HCT116 (cell line): ENCODE measurements around the gene PPIF. TPM values are rescaled to one million over a fixed set of nuclear protein-coding genes. Genes with fewer than 3 reads are reported as not detected.

Experiments used
- ATAC-seq: fragments of 200-7000 bp; cut with Tn5 transposase; 2 replicates; pipeline ENCODE4 v1.9.1; 2020; ENCODE audit warnings: mild to moderate bottlenecking, moderate library complexity
- BruUV-seq: library from RNA; stranded (reverse); fragments of 400-500 nt; replicated peaks from 2 replicates; lab custom pipeline; 2021; lab: Mats Ljungman, UMichigan
- CTCF ChIA-PET: fragments of 300-600 bp; sonication (Branson Sonifier 250); formaldehyde crosslinking; loops from one replicate; lab custom pipeline; 2021; ENCODE audit warnings: antibody characterized with exemption; lab: Charles Lee
- POLR2A ChIA-PET: fragments of 300-600, 350-600 bp; sonication (Branson Sonifier 250); formaldehyde crosslinking; loops from one replicate; lab custom pipeline; 2021; ENCODE audit warnings: antibody characterized with exemption; lab: Charles Lee
- RAD21 ChIA-PET, 2 experiments: fragments of 300-600 bp; sonication (Branson Sonifier 250); formaldehyde crosslinking; loops; one replicate each; lab custom pipeline; 2023; ENCODE audit warnings: low total read pairs in 2 of 2; ENCODE audit not compliant: uncharacterized antibody in 2 of 2, unreplicated experiment in 2 of 2, low non-redundant PET in 1 of 2; lab: Charles Lee
- DNase-seq: peaks from one replicate; pipeline ENCODE4 v3.0.0-alpha.2; 2010; ENCODE audit warnings: low read depth, low spot score
- H2AFZ ChIP-seq: fragments of 200-600 bp; shearing (Covaris generic), sonication (generic); 2 replicates; pipeline ENCODE4 v1.6.1; 2017; ENCODE audit warnings: low read depth, mixed run types, mixed read lengths, antibody characterized with exemption, low read length; ENCODE audit not compliant: poor library complexity, severe bottlenecking
- H3K27ac ChIP-seq: 2 replicates; pipeline ENCODE4 v1.5.1; 2012; ENCODE audit warnings: low read depth, low read length
- H3K27me3 ChIP-seq: fragments of 200-600 bp; sonication (generic); 2 replicates; pipeline ENCODE4 v1.6.1; 2016; ENCODE audit warnings: mixed run types, low read length, mixed read lengths; ENCODE audit not compliant: insufficient read depth
- H3K36me3 ChIP-seq, 2 experiments: fragments of 200-500 bp in 1 of 2; fragments of 200-600 bp in 1 of 2; sonication (Bioruptor generic) in 1 of 2; sonication (generic) in 1 of 2; 2 replicates each; pipeline versions ENCODE4 v1.5.1 to v1.6.1; 2014 to 2016; ENCODE audit warnings: low read length in 2 of 2, inconsistent platforms in 1 of 2, mixed read lengths in 1 of 2, mixed run types in 1 of 2; ENCODE audit not compliant: insufficient read depth in 2 of 2, control insufficient read depth in 1 of 2
- H3K4me1 ChIP-seq, 2 experiments: fragments of 200-600 bp in 1 of 2; sonication (generic) in 1 of 2; 2 replicates each; pipeline versions ENCODE4 v1.5.1 to v1.6.1; 2012 to 2017; ENCODE audit warnings: low read length in 2 of 2, inconsistent platforms in 1 of 2, mild to moderate bottlenecking in 1 of 2, mixed read lengths in 1 of 2, mixed run types in 1 of 2, moderate library complexity in 1 of 2; ENCODE audit not compliant: insufficient read depth in 2 of 2, control insufficient read depth in 1 of 2
- H3K4me2 ChIP-seq: fragments of 200-600 bp; sonication (generic); 2 replicates; pipeline ENCODE4 v1.6.1; 2017; ENCODE audit warnings: mixed run types, low read length, mixed read lengths
- H3K4me3 ChIP-seq, 2 experiments: fragments of 200-600 bp in 1 of 2; sonication (generic) in 1 of 2; replicated peaks in 1 of 2; 2 replicates each; pipeline ENCODE4 v1.5.1; 2011 to 2016; ENCODE audit warnings: low read length in 2 of 2, control low read depth in 1 of 2, low read depth in 1 of 2, mild to moderate bottlenecking in 1 of 2, mixed read lengths in 1 of 2, mixed run types in 1 of 2
- H3K79me2 ChIP-seq: fragments of 200-600 bp; sonication (generic); 2 replicates; pipeline ENCODE4 v1.6.1; 2017; ENCODE audit warnings: mild to moderate bottlenecking, mixed run types, low read length, moderate library complexity, mixed read lengths; ENCODE audit not compliant: insufficient read depth
- H3K9ac ChIP-seq: fragments of 200-600 bp; sonication (generic); 2 replicates; pipeline ENCODE4 v1.6.1; 2016; ENCODE audit warnings: low read length, mixed read lengths
- H3K9me2 ChIP-seq: fragments of 200-600 bp; sonication (generic), shearing (Covaris generic); 2 replicates; pipeline ENCODE4 v1.6.1; 2017; ENCODE audit warnings: mixed run types, mild to moderate bottlenecking, moderate library complexity; ENCODE audit not compliant: insufficient read depth
- H3K9me3 ChIP-seq, 2 experiments: fragments of 200-500 bp in 1 of 2; fragments of 200-600 bp in 1 of 2; sonication (Bioruptor generic) in 1 of 2; sonication (generic) in 1 of 2; 2 replicates each; pipeline ENCODE4 v1.6.1; 2014 to 2017; ENCODE audit warnings: low read length in 2 of 2, mixed read lengths in 2 of 2, inconsistent platforms in 1 of 2, low read depth in 1 of 2, mild to moderate bottlenecking in 1 of 2, mixed run types in 1 of 2, moderate library complexity in 1 of 2; ENCODE audit not compliant: control insufficient read depth in 1 of 2, insufficient read depth in 1 of 2
- H4K20me1 ChIP-seq: fragments of 200-600 bp; sonication (generic), shearing (Covaris generic); 2 replicates; pipeline ENCODE4 v1.6.1; 2017; ENCODE audit warnings: mixed run types, mild to moderate bottlenecking, moderate library complexity; ENCODE audit not compliant: insufficient read depth
- CBX3 ChIP-seq: IDR thresholded peaks from 2 replicates; pipeline ENCODE4 v1.6.1; 2012; ENCODE audit warnings: low read depth
- CTCF ChIP-seq, 3 experiments: fragments of 200-600 bp in 1 of 3; sonication (generic) in 1 of 3; IDR thresholded peaks in 2 of 3; conservative IDR thresholded peaks in 1 of 3; 2 replicates each; pipeline ENCODE4 v1.5.1; 2012 to 2017; ENCODE audit warnings: low read depth in 2 of 3, low read length in 2 of 3, antibody characterized with exemption in 1 of 3, borderline replicate concordance in 1 of 3, control low read depth in 1 of 3, mild to moderate bottlenecking in 1 of 3, mixed read lengths in 1 of 3, mixed run types in 1 of 3, moderate library complexity in 1 of 3; ENCODE audit not compliant: insufficient read depth in 1 of 3
- EGR1 ChIP-seq: IDR thresholded peaks from 2 replicates; pipeline ENCODE4 v1.6.1; 2012; ENCODE audit warnings: low read depth
- ELF1 ChIP-seq: IDR thresholded peaks from 2 replicates; pipeline ENCODE4 v1.6.1; 2012; ENCODE audit warnings: low read depth, borderline replicate concordance
- FOSL1 ChIP-seq: IDR thresholded peaks from 2 replicates; pipeline ENCODE4 v1.6.1; 2012; ENCODE audit warnings: low read depth
- POLR2A ChIP-seq: IDR thresholded peaks from 2 replicates; pipeline ENCODE4 v1.7.0; 2011; ENCODE audit warnings: borderline replicate concordance; ENCODE audit not compliant: insufficient read depth, insufficient read length; ENCODE audit errors: extremely low read depth
- POLR2AphosphoS5 ChIP-seq: IDR thresholded peaks from 2 replicates; pipeline ENCODE4 v1.6.1; 2011; ENCODE audit warnings: mild to moderate bottlenecking, low read depth, low read length, moderate library complexity
- REST ChIP-seq: IDR thresholded peaks from 2 replicates; pipeline ENCODE4 v1.6.1; 2012; ENCODE audit warnings: low read depth
- SIN3A ChIP-seq: IDR thresholded peaks from 2 replicates; pipeline ENCODE4 v1.6.1; 2012; ENCODE audit warnings: low read depth
- SP1 ChIP-seq: IDR thresholded peaks from 2 replicates; pipeline ENCODE4 v1.6.1; 2012; ENCODE audit warnings: low read depth
- SRF ChIP-seq: IDR thresholded peaks from 2 replicates; pipeline ENCODE4 v1.6.1; 2012; ENCODE audit warnings: low read depth
- TCF7L2 ChIP-seq: IDR thresholded peaks from 2 replicates; pipeline ENCODE4 v1.7.0; 2011; ENCODE audit warnings: borderline replicate concordance, inconsistent platforms; ENCODE audit not compliant: insufficient read depth, insufficient read length; ENCODE audit errors: extremely low read depth
- ZFX ChIP-seq: fragments of 450-650 bp; IDR thresholded peaks from 2 replicates; pipeline ENCODE4 v1.6.1; 2017
- intact Hi-C: fragments of 100-400 bp; cut with micrococcal nuclease; formaldehyde crosslinking; loops from 2 replicates; pipeline ENCODE4 v1.10.0; 2022
- total RNA-seq: library from RNA; stranded (reverse); gene quantifications from one replicate; pipeline ENCODE4 v1.2.1, GENCODE V29; 2021; ENCODE audit not compliant: unreplicated experiment

The PPIF gene
- total RNA-seq, 1 experiment from 2014 or later: 85.0 TPM

GRCh38 chr10:79305988-79306387 lies 41.3 kb upstream of the PPIF start:
- H3K9me3 ChIP-seq: no peaks in the 10 kb centered on the region
- no peaks in the 10 kb centered on the region for H3K4me1 ChIP-seq
- no peaks in the 10 kb centered on the region for H3K79me2 ChIP-seq
- POLR2A ChIA-PET: no interaction called here
- no peaks in the 10 kb centered on the region for H3K27me3 ChIP-seq
- no peak for TF ChIP-seq POLR2AphosphoS5
- TF ChIP-seq CBX3: no peak
- TF ChIP-seq ZFX: no peak
- no peak for TF ChIP-seq FOSL1
- TF ChIP-seq EGR1: no peak
- no peak for TF ChIP-seq TCF7L2
- TF ChIP-seq SRF: no peak
- no peak for TF ChIP-seq POLR2A
- TF ChIP-seq SP1: no peak
- TF ChIP-seq CTCF (IDR thresholded peaks at IDR 0.05 in 2 of 3, conservative IDR thresholded peaks at IDR 0.05 in 1 of 3; ENCODE audit: borderline replicate concordance in 1 of 3, insufficient read depth in 1 of 3, low read depth in 2 of 3, low read length in 2 of 3): no peak
- TF ChIP-seq REST: no peak
- TF ChIP-seq SIN3A: no peak
- no peak for TF ChIP-seq ELF1
- TF ChIP-seq, all 23 proteins: peak for 0
- DNase-seq (no peak), ATAC-seq (no peak)
- no peaks in the 10 kb centered on the region for H3K9me2 ChIP-seq
- peaks cover 3 to 9% of the 10 kb centered on the region in 2 experiments; a peak in 2 of 4 replicates for H3K36me3 ChIP-seq
- ChIA-PET RAD21 (no interaction called here), CTCF (no interaction called here)
- BruUV-seq: no TSS peak
- no peak overlapping the region for H3K4me2 ChIP-seq
- intact Hi-C loops: no loop called here
- no peaks in the 10 kb centered on the region for H4K20me1 ChIP-seq
- no peak overlapping the region for H3K9ac ChIP-seq
- H2AFZ ChIP-seq: no peak overlapping the region
- H3K4me3 ChIP-seq: no peak overlapping the region
- no peak overlapping the region for H3K27ac ChIP-seq
